HG02678 (cell line): ENCODE results near the gene PRMT6.
"Not testable (repeated sequence)": the region's sequence is repeated elsewhere in the genome, so short reads cannot be mapped to it uniquely, and the experiment has no call there.

Experiments used
- ATAC-seq: cut with Tn5 transposase; IDR thresholded peaks from one replicate; pipeline ENCODE4 v1.9.1; 2021; ENCODE audit warnings: mild to moderate bottlenecking, moderate library complexity; ENCODE audit not compliant: unreplicated experiment

PRMT6 gene

DNA sequence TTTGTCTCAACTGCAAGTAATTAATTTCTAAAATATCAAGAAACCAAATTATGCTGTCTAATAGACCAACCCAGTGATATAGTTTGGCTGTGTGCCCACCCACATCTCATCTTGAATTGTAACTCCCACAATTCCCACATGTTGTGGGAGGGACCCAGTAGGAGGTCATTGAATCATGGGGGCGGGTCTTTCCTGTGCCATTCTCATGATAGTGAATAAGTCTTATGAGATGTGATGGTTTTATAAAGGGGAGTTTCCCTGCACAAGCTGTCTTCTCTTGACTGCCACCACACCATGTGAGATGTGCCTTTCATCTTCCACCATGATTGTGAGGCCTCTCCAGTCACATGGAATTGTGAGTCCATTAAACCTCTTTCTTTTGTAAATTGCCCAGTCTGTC lies 36.9 kb downstream of the PRMT6 start:
- not testable (repeated sequence) for ATAC-seq

DNA sequence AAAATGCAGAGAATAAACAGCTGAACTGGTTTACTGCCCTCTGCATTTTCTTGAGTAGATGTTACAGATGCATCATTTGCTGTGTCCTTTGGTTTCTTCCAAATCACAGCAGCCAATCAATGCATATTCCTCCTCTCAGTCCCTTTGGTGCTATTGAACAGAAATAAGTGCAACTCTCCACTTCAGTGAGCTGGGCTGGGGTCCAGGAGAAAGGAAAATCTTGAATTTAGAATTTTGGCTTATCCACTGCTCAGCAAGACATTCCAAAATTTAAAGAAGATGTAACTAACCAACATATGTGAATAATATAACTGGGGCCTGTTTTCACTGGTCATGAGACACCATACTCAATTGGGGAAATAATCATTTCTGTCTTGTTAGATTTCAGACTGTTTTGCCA lies 39.2 kb downstream of the PRMT6 start:
- ATAC-seq: no peak

DNA sequence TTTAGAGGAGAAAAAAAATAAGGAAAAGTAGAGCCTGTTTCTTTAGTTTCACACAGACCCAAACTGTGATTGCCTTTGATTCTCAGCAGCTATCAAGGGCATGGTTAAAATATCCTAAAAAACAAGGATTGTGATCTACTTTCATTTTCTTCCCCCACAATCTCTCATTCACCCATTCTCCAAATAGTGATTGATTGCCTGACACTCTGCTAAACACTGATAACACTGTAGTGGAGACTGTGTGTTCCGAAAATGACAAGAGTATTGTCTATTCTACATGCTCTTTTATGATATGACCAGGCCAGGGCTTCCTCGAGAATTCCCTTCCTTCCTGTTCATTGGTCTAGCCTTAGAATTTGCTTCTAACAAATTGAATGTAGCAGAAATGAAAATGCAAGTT lies 40.2 kb downstream of the PRMT6 start:
- no peak for ATAC-seq

DNA sequence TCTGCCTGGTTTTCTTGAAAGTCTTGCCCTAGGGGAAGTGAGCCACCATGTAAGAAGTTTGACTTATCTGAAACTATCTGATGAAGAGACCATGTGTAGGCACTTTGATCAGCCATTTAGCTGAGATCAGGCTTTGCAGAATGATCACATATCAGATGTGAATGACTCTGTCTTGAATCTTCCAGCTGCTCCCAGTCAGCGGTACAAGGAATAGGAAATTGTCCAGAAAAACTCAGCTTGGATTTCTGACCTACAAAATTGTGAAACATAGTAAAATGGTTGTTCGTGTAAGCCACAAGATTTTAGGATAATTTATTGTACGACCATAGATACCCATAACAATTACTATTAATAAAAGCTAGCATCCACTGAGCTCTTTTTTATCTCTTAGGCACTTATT lies 42.5 kb downstream of the PRMT6 start:
- no peak for ATAC-seq

DNA sequence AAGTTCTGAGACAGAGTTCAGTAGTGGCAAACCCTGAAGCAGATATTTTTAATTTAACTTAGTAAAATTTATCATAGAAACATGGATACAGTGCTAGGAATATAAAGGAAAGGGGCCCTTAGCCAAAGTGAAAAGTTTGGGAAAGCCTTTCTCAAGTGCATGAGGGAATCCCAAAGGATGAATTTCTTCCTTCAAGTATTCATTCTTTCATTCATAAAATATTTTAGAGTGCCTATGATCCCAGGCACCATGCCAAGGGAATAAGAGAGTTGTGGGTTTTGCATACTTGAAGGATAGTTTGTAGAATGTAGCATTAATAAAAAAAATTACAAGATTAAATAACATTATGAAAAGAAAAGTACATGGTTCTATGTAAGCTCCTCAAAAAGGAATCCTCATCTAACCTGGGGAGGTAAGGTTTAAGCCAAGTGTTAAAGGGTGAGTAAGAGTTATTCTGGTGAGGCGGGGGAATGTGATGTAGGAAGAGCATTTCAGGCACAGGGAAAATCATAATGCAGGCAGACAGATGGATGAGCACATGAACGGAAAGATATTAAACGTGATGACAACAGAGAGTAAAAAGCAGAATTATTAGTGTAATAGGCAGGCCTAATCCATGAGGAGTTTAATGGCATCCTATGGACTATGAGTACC lies 44.0 kb downstream of the PRMT6 start:
- no peak for ATAC-seq

DNA sequence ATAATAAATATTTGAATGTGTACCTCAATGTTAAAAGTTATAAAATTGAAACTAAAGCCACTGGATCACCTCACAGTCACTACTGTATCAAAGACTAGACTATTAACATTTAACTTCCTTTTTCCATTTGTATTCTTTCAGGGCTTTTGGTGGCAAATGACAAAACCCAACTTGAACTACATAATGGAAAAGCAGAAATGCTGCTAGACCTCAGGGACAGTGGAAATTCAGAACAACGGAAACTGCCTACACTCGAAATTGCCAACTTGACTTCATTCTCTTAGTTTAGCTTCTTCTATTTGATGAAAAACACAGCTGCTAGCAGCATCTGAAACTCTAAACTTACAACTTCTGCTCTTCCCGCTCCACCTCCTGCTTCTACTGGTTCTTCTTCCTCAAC lies 49.4 kb downstream of the PRMT6 start:
- ATAC-seq: no peak
